NCI-H2081 treated with DMSO at 0.1 percent for 48 hours (cell line): ENCODE data around the gene NEK4.
"Not testable (repeated sequence)": the region's sequence is repeated elsewhere in the genome, so short reads cannot be mapped to it uniquely, and the experiment has no call there.

Source experiments
- DNase-seq: peaks from one replicate; lab custom pipeline; 2025; lab: John Stamatoyannopoulos, UW

Gene NEK4

DNA sequence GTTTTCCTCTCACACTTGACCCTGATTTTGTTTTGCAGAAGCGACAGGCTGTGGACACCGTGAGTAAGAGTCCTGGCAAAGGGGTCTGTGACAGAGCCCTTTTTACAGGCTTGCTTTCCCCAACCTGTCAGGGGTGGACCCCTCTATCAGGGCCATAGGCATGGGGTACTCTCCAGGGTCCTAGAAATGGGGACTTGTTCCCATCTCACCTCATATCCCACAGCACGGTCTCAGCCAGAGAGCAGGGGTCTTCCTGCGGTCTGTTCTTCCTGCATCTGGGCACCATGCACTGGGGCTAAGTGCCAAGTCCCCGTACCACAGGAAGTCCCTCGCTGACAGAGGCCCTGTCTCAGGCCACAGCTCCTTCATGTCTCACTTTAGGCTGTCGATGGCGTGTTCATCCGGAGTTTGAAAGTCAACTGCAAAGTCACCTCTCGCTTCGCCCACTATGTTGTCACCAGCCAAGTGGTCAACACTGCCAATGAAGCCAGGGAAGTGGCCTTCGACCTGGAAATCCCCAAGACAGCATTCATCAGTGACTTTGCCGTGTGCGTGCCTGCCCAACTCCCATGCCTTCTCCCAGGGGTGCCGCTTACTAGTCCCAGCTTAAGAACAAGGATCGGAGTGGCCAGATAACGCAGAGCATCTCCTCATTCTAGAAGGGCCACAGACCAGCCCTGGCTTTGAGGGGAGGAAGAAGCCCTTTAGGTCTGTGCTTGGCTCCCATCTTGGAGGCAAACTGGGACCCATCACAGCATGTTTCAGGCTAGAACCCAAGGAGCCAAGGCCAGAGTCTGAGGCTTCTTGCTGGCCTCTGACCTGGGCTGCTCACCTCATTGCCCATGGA, 7.4 kb upstream of the NEK4 start:
- no peak for DNase-seq

GRCh38 chr3:52777127-52777958, 6.6 kb upstream of the NEK4 start, which contains the start of gene ITIH1:
ITIH1 (plus strand) TSS chr3:52777599; CDS start chr3:52777616, 17 bp downstream.
- no peak for DNase-seq

DNA sequence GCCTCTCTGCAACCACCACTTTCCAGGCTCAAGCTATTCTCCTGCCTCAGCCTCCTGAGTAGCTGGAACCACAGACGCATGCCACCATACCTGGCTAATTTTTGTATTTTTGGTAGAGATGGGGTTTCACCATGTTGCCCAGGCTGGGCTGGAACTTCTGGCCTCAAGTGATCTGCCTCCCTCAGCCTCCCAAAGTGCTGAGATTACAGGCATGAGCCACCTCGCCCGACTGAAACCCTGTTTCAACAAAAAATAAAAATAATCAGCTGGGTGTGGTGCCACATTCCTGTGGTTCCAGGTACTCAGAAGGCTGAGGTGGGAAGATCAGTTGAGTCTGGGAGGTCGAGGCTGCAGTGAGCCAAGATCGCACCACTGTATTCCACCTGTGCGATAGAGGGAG, 5.7 kb upstream of the NEK4 start:
- not testable (repeated sequence) for DNase-seq

GRCh38 chr3:52775877-52776276, 5.1 kb upstream of the NEK4 start:
- no peak for DNase-seq

- no peak for DNase-seq
Observed at GRCh38 chr3:52774901-52775864, 4.4 kb upstream of the NEK4 start.

DNA sequence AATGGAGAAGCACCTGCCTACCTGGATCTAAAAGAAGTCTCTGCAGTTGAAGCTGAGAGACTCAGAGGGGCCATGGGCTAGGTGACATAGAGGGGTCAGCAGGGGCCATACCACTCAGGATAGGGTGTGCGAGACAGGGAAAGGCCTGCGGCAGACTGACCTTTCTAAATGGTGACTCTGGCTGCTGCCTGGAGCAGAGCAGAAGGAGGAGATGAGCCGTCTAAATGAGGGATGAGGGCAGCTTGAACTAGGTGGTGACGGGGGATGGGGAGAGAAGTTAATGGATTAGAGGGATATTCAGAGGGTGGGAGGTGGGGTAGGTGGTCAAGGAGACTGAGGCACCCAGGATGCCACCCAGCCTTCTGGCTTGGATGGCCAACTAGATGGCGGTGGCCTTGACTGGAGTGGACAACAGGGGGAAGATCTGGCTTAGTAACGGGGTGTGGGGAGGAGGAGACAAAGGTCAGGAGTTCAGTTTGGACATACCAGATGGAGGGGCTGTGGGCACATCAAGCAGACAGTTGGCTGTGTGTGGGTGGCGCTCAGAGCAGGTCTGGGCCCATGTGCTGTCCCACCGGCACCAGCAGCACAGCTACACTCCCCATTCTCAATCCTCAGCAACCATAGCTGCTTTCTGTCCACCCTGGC, 3.5 kb upstream of the NEK4 start:
- no peak for DNase-seq

DNA sequence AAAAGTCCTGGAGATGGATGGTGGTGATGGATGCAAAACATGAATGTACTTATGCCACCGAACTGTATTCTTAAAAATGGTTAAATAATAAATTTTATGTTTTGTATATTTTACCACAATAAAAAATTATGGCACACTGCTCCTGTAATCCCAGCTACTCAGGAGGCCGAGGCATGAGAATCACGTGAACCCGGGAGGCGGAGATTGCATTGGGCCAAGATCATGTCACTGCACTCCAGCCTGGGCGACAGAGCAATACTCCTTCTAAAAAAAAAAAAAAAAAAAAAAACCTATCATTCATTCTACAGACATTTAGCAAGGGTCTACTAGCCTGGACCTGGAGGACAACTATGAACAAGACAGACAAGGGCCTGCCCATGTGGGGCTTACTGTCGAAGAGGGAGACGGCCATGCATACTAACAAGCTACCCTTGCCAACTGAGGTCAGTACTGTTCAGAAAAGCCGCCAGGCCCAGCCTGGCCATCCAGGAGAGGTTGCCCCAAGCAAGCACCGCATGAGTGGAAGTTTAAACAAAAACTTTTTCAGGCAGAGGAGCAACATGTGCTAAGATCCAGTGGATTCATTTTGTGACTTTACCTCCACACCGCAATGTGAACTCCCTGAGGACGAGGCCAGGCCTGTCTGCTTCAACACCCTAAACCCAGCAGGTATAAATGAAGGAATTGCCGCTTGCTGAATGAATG, 2.8 kb upstream of the NEK4 start:
- DNase-seq: no peak

DNA sequence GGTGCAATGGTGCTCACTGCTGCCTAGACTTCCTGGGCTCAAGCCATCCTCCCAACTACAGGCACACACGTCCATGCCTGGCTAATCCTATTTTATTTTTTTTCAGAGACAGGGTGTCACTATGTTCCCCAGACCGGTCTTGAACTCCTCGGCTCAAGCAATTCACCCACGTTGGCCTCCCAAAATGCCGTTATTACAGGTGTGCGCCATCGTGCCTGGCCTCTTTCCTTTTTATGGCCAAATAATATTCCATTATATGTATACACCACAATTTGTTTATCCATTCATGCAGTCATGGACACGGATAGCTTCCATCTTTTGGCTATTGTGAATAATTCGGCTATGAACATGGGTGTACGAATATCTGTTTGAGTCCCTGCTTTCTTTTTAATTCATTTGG, 962 bp upstream of the NEK4 start:
- DNase-seq: no peak

- no peak for DNase-seq
Observed at GRCh38 chr3:52771334-52771681, 568 bp upstream of the NEK4 start.

GRCh38 chr3:52769786-52770455, 819 bp downstream of the NEK4 start:
- no peak for DNase-seq

DNA sequence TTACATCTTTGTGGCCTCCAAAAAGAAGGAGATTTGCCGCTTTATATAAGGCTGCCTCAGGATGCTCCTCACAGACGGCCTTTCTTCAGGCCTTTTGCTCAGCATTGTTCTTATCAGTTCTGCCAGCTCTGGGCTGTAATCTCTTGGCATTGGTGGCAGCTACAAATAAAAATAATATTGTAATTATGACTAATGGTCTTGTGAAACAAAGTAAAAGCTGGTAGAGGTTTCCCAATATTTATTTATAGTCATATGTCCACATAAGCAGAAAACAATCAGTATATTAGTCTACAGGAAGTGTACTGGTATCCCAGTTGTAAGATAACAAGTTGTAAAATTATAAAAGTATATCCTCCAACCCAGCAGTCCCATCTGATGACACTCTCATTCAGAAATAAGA, 7.3 kb downstream of the NEK4 start:
- DNase-seq: no peak

DNA sequence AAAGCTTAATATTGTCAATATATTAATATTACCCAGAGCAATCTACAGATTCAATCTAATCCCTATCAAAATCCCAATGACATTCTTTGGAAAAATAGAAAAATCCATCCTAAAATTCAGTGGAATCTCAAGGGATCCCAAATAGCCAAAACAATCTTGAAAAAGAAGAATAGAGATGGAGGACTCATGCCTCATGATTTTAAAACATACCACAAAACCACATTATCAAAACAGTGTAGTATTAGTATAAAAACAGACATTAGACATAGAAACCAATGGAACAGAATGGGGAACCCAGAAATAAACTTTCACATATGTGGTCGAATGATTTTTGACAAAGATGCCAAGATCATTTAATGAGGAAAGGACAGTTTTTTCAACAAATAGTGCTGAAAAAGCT, 14.6 kb downstream of the NEK4 start:
- DNase-seq: no peak

DNA sequence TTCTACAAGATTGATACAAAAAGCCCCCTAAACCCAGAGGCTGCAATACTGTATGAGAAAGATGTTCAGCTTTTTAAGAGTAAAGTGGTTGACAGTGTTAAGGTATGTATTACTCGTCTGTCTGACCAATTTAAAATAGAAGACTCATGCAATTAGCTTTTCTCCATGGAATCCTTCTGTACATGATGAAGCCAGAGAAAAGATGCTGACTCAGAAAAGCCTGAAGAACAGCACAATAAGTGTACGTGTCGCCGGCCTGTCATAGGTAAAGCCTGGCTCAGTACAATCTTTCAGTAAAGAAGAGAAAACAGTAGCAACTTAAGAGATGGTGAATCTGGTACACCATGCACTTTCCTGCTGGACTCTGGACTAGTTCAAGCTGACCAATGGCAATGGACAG, 16.4 kb downstream of the NEK4 start:
- DNase-seq: no peak

DNA sequence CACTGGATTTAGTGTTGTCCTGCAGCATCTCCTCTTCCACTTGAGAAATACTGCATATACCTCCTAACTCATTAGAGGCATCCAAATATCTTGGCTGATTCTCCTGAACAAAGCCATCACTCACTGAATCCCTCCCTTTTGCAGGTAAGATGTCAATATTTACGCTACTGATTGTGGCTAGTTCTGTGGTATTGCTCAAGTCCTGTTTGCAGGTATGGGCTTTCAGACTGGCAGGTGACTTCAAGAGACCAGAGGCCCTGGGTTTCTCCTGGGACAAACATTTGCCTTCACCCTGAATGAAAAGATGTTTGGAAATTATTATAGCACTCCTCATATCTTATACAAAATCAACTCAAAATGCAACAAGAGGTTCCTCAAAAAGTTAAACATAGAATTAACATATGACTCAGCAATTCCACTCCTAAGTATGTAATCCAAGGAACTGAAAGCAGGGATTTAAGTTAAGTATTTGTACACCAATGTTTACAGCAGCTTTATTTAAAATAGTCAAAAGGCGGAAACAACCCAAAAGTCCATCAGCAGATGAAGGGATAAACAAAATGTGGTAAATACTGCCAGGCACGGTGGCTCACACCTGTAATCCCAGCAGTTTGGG, 18.6 kb downstream of the NEK4 start:
- no peak for DNase-seq

DNA sequence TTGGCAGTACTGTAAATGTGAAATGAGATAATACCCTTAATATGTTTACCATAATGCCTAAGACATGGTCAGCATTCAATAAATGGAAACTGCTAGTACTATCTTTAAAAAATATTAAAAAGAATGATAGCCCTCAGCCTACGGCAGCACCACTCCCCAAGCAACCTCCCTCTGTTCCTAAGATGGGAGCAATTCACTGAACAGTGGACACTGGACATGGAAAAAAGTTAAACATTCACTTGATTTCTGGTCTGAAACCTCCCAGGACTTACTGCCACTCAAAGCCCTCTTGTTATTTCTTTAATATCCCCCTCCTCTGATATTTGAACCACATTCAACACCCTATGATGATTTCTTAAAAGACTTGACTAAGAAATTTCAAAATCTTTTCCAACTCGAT, 27.0 kb downstream of the NEK4 start:
- DNase-seq: no peak

- no peak for DNase-seq
Observed at GRCh38 chr3:52743152-52743551, 27.6 kb downstream of the NEK4 start.

- no peak for DNase-seq
Observed at GRCh38 chr3:52742418-52743041, 28.2 kb downstream of the NEK4 start.

GRCh38 chr3:52739730-52740129, 31.0 kb downstream of the NEK4 start:
- DNase-seq: no peak

DNA sequence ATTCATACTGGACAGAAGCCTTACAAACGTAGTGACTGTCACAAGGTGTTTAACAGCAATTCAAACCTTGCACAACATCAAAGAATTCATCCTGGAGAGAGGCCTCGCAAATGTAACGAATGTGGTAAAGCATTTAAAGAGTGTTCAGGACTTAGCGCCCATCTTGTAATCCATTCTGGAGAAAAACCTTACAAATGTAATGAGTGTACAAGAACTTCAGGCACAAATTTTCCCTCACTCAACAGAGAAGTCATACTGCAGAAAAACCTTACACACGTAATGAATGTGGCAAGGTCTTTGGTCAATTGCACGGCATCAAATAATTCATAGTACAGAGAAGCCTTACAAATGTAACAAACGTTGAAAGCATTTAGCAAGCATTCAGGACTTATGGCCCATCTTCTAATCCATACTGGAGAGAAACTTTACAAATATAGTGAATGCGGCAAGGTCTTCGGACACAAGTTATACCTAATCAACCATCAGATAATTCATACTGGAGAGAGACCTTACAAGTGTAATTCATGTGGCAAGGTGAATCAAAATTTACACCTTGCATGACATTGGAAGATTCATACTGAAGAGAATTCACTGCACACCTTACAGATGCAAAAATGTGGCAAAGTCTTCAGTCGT, 37.4 kb downstream of the NEK4 start:
- no peak for DNase-seq
